Transverse colon (tissue), 4 donors: ENCODE results near the gene ARHGEF10L. TPM values are rescaled to one million over a fixed set of nuclear protein-coding genes. Genes with fewer than 3 reads are reported as not detected.
A peak's percentile ranks its signal among the peaks of the same experiment; 100 is the strongest.

ENCODE experiments used
- DNase-seq: peaks from one replicate; pipeline ENCODE4 v3.0.0-alpha.2; 2019
- H3K27ac ChIP-seq, 4 donors: fragments of 200-600 bp; sonication (generic); 2 replicates each; pipeline ENCODE4 v1.5.1; 2016 to 2018; ENCODE audit warnings: inconsistent platforms in 4 of 4
- H3K27me3 ChIP-seq: fragments of 200-600 bp; sonication (generic); 2 replicates; pipeline ENCODE4 v1.5.1; 2017; ENCODE audit warnings: inconsistent platforms
- H3K36me3 ChIP-seq, 4 donors: fragments of 200-600 bp; sonication (generic); 2 replicates each; pipeline ENCODE4 v1.5.1; 2017 to 2019; ENCODE audit warnings: inconsistent platforms in 4 of 4
- H3K4me1 ChIP-seq, 4 donors: fragments of 200-600 bp; sonication (generic); 2 replicates each; pipeline ENCODE4 v1.5.1; 2017 to 2020; ENCODE audit warnings: inconsistent platforms in 4 of 4
- H3K4me3 ChIP-seq, 4 donors: fragments of 200-600 bp; sonication (generic); 1 replicate in 1 of 4; 2 replicates in 3 of 4; pipeline versions ENCODE4 v1.5.1 to v1.6.1; 2017 to 2019; ENCODE audit warnings: inconsistent platforms in 4 of 4
- H3K9me3 ChIP-seq, 2 donors: fragments of 200-600 bp; sonication (generic); 2 replicates each; pipeline ENCODE4 v1.5.1; 2017 to 2019; ENCODE audit warnings: inconsistent platforms in 2 of 2
- CTCF ChIP-seq, 5 experiments: fragments of 200-600 bp in 3 of 5; fragments of 450-650 bp in 2 of 5; sonication (generic) in 3 of 5; IDR thresholded peaks; 1 replicate in 2 of 5; 2 replicates in 3 of 5; pipeline ENCODE4 v1.5.1; 2016 to 2017; ENCODE audit warnings: antibody characterized with exemption in 5 of 5, inconsistent platforms in 3 of 5, mild to moderate bottlenecking in 2 of 5, moderate library complexity in 1 of 5
- EP300 ChIP-seq: sonication (generic); formaldehyde crosslinking; IDR thresholded peaks from one replicate; pipeline ENCODE4 v1.6.1; 2017; ENCODE audit warnings: antibody characterized with exemption, low read depth
- POLR2A ChIP-seq: fragments of 450-650 bp; IDR thresholded peaks from one replicate; pipeline ENCODE4 v1.6.1; 2016; ENCODE audit warnings: antibody characterized with exemption, mild to moderate bottlenecking, moderate library complexity
- POLR2AphosphoS5 ChIP-seq, 3 donors: sonication (generic); formaldehyde crosslinking; IDR thresholded peaks; one replicate each; pipeline ENCODE4 v1.6.1; 2016; ENCODE audit warnings: antibody characterized with exemption in 3 of 3
- WGBS, 2 donors: methylation state at CpG; one replicate each; pipeline ENCODE4 v1.1.5; 2018; ENCODE audit warnings: low coverage in 1 of 2; 5-methylcytosine and 5-hydroxymethylcytosine counted together
- in situ Hi-C, 4 donors: fragments of 200-750 bp; cut with MboI; loops; one replicate each; pipeline versions ENCODE4 v1.15.0 to v1.15.1; 2017; ENCODE audit warnings: low sequenced_read_pairs in 3 of 4, low pct_ligation_motif_present in 1 of 4, low pct_unique_long_range_greater_than_20kb in 1 of 4
- intact Hi-C: fragments of 100-400 bp; cut with DNase I; formaldehyde crosslinking; loops from one replicate; pipeline ENCODE4 v1.15.1; 2023; ENCODE audit warnings: low total_unique reads
- total RNA-seq, 4 donors: library from RNA; depleted of rRNA; stranded (reverse); fragments of >200 nt; gene quantifications; one replicate each; pipeline ENCODE4 v1.1.0, GENCODE V29; 2016

Gene ARHGEF10L
- total RNA-seq, 4 donors from 2014 or later: 115 to 326 (median 199) TPM

GRCh38 chr1:17551755-17552234 lies 12.3 kb downstream of the ARHGEF10L start:
- Histone ChIP-seq H3K9me3 (no peaks in the 10 kb centered on the region), H3K4me1 (peaks cover 16 to 32% (median 26%) of the 10 kb centered on the region in 4 donors), H3K27me3 (no peaks in the 10 kb centered on the region), H3K27ac (peak overlapping the region; percentile 49 to 64 (median 58)), H3K4me3 (no peak overlapping the region), H3K36me3 (no peaks in the 10 kb centered on the region)
- TF ChIP-seq POLR2AphosphoS5 (IDR thresholded peaks at IDR 0.05): no peak
- TF ChIP-seq POLR2A: no peak
- TF ChIP-seq CTCF (IDR thresholded peaks at IDR 0.05): no peak
- no peak for TF ChIP-seq EP300
- DNase-seq: no peak
- 29% methylated on average over 8 of the region's 8 CpGs; no CpG with 5 or more reads in 1 of the 2 donors for WGBS, 2 donors
- intact Hi-C loops: loop anchor here (1.0 kb wide), 1 partner anchor 33 kb away; no protein-coding TSS in a partner anchor
- in situ Hi-C loops: no loop called here

- no peak for TF ChIP-seq POLR2A
- no peak for TF ChIP-seq CTCF (IDR thresholded peaks at IDR 0.05)
- TF ChIP-seq POLR2AphosphoS5 (IDR thresholded peaks at IDR 0.05): no peak
- no peak for TF ChIP-seq EP300
- no peak for DNase-seq
- no peaks in the 10 kb centered on the region for H3K27me3 ChIP-seq
- in situ Hi-C loops (no loop called here), intact Hi-C loops (no loop called here)
- peaks cover 23 to 38% (median 26%) of the 10 kb centered on the region in 4 donors for H3K4me1 ChIP-seq
- WGBS, 2 donors: 62% methylated on average over 8 of the region's 8 CpGs; no CpG with 5 or more reads in 1 of the 2 donors
- no peak overlapping the region for H3K4me3 ChIP-seq
- H3K9me3 ChIP-seq: no peaks in the 10 kb centered on the region
- H3K36me3 ChIP-seq: no peaks in the 10 kb centered on the region
- H3K27ac ChIP-seq: peak overlapping the region in 1 of 4 donors; percentile 21
These were observed 14.6 kb downstream of the ARHGEF10L start for GRCh38 chr1:17553975-17554700.

- H3K9me3 ChIP-seq: no peaks in the 10 kb centered on the region
- H3K27ac ChIP-seq: no peak overlapping the region
- in situ Hi-C loops: no loop called here
- H3K4me1 ChIP-seq: peaks cover 19 to 42% (median 34%) of the 10 kb centered on the region in 4 donors
- no peak for TF ChIP-seq POLR2A
- no peak for TF ChIP-seq CTCF (IDR thresholded peaks at IDR 0.05)
- no peak for TF ChIP-seq EP300
- no peak for TF ChIP-seq POLR2AphosphoS5 (IDR thresholded peaks at IDR 0.05)
- intact Hi-C loops: no loop called here
- H3K27me3 ChIP-seq: no peaks in the 10 kb centered on the region
- H3K36me3 ChIP-seq: no peaks in the 10 kb centered on the region
- no peak for DNase-seq
- no peak overlapping the region for H3K4me3 ChIP-seq
- 60 to 81% methylated on average over 2 of the region's 2 CpGs for WGBS, 2 donors
These were observed 15.5 kb downstream of the ARHGEF10L start for GRCh38 chr1:17554954-17555353.

GRCh38 chr1:17557986-17558385 lies 18.5 kb downstream of the ARHGEF10L start:
- Histone ChIP-seq H3K4me3 (no peak overlapping the region), H3K4me1 (peaks cover 10 to 40% (median 36%) of the 10 kb centered on the region in 4 donors), H3K9me3 (no peaks in the 10 kb centered on the region), H3K27me3 (no peaks in the 10 kb centered on the region), H3K27ac (no peak overlapping the region), H3K36me3 (no peaks in the 10 kb centered on the region)
- intact Hi-C loops (no loop called here), in situ Hi-C loops (no loop called here)
- DNase-seq: no peak
- 86% methylated on average over 7 of the region's 7 CpGs for WGBS, 2 donors
- no peak for TF ChIP-seq POLR2A
- no peak for TF ChIP-seq POLR2AphosphoS5 (IDR thresholded peaks at IDR 0.05)
- TF ChIP-seq EP300: no peak
- no peak for TF ChIP-seq CTCF (IDR thresholded peaks at IDR 0.05)
